HG03469 (cell line): ENCODE measurements around the gene ZFPL1.

Experiments used
- ATAC-seq: cut with Tn5 transposase; IDR thresholded peaks from one replicate; pipeline ENCODE4 v1.9.1; 2021; ENCODE audit warnings: mild to moderate bottlenecking, moderate library complexity, moderate number of reproducible peaks; ENCODE audit not compliant: unreplicated experiment

ZFPL1 gene

DNA sequence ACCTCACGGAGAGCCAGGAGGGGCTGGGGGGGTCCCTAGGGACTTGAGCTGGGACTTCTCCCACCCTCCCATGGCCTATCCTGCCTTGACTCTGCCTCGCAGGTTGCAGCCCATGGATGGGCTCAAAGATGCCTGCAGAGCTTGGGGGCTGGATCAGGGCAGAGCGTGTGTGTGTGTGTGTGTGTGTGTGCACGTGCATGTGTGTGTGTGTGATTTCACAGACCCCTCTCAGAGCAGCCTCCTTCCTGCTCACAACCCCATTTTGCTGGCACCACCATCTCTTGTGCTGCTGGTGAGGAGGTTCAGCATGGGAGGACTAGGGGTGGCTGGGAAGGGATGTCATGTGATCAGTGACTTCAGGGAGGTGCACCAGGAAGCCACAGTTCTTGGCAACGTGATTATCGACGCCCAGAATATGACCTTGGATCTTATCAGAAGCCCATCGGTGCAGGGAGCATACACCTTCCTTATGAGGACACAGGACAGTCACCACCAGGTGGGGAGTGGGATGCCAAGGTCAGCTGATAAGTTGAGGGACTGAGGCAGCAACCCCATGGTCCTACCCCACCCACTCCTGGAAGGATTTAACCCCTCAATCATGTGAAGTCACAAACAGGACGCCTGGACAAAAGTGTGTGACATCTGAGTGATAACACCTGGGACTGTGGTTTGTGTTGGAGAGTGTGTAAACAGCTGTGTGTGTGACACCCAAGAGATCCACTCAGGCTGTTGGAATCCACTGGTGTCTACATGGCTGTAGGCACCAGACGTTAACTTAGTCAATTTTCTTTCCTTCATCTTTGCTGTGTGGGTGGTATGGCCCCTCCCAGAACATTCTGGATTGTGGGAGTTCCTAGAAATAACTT is 23.8 kb upstream of the ZFPL1 start:
- ATAC-seq = no peak

DNA sequence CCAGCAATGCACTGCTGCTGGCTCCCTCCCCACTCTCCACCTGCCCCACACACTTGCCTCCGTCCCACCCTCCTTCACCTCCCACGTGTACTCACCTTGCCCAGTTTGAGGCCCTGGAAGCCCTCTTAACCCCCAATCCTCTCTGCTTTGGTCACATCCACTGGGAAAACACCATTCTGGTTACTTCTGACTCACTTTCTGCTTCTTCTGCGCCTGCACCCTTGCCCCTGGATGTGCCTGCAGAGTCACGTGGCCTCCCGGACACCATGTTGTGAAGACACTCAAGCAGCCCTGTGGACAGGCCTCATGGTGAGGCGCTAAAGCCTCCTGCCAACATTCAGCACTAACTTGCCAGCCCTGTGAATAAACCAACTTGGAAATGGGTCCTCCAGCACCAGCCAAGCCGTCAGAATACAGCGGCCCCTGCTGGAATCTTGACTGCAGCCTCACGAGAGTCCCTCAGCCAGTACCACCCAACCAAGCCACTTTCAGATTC is 23.1 kb upstream of the ZFPL1 start:
- no peak for ATAC-seq

DNA sequence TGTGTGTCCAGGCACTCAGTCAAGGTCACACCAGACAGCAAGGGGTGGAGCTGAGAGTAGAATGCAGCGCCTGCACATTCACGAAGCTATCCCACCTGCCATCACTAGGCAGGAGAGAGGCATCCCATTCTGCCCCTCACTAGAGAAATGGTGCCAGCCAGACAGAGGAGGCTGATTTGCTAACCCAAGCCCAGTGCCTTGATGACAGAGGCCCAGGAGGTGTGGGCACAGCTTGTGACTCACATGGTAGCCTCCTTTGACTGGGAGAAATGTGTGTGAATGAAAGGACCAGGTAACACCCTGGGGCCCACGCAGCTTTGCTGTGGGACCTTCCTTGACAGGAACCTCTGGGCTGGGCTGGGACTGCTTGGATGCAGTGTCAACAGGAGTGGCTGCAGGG is 20.5 kb upstream of the ZFPL1 start:
- no peak for ATAC-seq

DNA sequence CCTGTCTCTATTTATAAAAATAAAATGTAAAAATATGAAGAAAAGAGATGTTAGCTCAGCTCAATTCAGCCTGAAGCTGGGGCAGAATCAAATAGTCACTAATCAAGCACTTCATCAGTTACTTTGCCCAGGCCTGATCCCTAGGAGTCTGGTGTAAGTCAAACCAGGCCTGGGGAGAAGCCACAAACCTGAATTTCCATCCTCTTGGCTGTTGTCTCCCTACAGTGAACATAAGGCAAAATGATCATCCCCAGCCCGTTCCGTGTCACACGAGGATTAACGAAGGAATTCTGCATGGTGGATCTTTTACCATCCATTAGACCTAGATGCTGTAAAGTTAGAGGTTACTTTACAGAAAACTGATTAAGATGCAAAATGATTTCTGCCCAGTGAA is 19.2 kb upstream of the ZFPL1 start:
- no peak for ATAC-seq

DNA sequence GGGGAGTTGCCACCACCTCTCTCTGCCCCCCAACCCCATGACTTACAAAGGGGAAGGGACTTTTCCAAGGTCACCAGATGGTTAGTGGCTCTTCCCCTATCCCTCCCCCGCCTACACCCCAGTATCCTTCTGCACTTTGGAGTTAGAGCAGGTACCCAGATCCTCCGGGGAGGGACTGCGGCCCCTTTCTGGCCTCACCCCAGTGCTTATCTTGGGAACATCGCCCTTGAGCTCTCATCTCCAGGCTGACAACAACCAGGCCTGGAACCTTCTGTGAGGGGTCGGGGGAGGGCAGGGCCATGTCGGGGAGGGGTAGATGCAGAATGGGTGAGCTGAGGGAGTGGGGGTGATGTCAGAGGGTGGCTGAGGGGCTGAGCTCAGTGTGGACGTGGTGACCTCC is 18.2 kb upstream of the ZFPL1 start:
- ATAC-seq = no peak

DNA sequence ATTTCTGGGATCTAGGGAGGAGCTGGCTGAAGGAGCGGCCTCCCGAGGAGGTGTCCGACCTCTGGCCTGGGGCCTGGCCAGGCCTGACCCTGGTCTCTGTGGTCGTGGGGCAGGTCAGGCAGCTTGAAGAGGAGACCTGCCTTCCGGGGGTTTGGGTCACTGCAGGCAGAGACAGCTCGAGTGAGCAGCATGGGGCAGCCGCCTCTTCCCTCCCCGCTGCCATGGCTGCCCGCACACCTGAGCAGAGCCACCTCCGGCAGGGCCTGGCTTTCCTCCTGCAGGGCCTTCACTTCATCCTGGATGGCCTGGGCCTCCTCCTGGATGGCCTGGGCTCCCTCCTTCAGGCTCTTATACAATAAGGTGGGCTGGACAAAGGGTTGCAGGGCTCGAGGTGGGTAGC is 17.7 kb upstream of the ZFPL1 start:
- ATAC-seq = no peak

DNA sequence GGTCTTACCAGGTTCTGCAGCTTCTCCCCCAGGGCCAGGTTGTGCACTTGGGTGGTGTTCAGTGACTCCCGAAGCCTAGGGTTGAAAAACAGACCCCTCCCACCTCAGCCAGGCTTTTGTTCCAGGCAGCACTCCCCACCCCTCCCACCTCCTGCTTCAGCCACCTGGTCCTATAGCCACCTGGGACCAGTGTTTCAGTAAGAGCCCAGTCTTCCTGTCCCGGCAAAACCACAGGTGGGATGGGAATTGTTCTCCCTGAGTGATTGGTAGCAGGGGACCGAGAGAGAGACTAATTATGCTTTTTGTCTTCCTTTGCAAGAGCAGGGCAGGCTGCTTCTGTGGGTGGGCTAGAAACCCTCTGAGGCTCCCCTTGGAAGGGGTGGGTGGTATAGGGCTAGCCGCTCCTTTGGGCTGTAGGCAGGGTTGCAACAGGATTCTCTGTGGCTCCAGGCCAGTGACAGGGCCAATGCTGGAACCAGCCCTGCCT is 17.2 kb upstream of the ZFPL1 start:
- ATAC-seq = no peak

DNA sequence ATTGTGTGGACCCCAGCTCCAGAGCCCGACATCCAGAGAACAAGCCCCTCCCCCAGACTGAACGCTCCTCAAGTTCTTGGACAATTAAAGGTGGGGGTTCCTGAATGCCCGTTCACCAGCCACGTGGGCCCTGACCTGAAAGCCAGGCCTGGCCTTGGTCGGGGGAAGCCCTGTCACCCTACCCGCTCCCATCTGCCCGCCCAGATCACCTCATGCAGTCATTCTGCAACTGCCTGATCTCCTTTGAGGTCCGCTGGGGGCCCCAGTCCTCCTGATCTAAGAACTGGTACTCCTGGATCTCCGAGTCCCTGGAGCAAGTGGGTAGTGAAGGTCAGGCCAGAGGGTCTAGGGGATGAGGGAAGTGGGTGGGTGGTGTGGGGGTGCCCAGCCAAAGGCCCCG is 16.6 kb upstream of the ZFPL1 start:
- no peak for ATAC-seq

DNA sequence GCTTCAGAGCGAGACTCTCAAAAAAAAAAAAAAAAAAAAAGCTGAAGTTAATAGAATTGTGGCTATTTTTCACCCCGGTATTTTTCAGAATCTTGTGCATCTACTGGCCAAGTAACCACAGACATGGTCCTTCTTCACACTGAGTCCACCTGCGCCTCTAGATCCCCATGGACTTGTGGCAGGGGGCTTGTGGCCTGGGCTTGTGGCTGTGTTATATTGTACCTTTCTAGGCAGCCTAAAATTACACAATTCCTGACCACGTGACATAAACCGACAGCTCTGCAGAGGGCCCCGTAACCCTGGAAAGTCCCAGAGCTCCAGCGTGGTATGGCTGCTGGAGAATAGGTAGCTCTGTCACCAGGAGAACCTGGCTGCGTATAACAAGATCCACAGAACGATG is 14.8 kb upstream of the ZFPL1 start:
- ATAC-seq = no peak

DNA sequence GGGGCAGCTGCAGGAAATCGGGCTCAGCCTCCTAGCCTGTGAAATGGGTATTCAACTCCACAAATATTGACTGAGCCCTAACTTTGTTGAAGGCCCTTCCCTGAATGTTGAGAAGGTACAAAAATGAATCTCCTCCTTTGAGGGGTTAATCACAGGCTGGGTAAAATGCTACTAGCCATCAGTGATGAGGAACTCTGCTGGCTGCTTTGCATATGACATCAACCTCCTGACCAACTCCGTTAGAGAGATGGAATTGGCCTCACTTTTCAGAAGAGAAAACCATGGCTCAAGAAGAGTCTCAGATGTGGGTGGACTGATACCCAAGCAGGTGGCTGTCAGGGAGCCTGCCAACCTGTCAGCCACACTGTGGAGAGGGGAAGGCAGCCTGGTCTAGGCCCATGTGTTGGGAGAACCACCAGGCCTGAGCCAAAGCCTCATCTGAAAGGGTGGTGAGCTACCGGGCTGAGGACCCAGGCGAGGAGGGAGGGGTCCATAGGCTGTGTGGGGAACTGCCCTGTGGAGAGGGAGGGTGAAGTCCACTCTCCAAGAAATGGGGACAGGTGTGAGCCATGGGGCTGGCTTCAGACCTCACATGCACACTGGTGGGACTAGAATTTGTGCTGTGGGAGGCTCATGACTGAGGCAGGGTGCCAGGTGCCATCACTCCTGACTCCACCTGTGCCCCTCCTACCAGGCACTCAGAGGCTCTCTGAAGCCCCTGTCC is 12.0 kb upstream of the ZFPL1 start:
- ATAC-seq = no peak

DNA sequence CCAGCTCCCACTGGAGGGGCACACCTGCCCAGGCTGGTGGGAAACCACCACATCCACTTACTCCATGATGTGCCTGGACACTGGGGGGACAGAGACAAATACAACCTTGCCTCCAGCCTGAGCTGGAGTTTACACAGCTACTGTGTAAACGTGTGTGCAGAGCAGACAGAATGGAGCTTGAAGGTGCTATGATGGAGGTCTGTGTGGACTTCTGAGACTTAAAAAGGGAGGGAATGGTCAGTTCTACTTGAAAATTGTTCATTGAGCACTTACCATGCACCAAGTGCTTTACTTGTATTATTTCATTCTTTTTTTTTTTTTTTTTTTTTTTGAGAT is 11.4 kb upstream of the ZFPL1 start:
- no peak for ATAC-seq

DNA sequence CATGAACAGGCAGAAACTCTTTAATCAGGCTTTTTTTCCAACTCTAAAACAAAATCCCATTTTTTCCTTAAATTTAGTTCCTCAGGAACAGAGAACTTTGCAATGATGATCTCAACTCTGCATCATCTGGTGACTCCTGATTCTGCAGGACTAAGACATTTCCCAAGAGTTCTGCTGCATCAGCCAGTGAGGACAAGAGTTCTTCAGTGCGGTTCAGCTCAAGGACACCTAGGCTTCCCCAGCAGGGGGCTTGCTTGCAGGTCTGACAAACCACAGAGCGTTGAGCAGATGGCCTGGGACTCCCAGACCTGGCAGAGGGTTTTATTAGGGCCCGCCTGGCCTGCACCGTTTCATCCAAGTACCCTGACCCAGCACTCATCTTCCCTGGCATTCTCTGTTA is 6.6 kb upstream of the ZFPL1 start:
- ATAC-seq = no peak

DNA sequence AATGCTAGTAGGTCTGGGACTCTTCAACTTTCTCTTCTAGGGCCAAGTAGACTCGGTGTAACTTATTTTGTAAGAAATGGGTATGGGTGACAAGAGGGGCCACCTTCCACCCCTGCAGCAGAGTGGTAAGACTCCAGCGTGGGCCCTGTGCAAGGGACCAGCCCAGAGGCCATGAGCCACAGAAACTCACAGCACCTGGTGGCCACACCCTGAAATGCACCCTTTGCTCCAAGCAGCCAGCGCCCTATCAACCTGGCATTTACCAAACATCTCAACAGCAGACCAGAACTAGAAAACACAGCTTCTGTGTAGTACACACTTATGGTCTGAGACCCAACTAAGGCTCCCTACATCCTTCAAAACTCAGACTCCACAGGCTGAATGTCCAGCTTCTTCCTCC is 5.9 kb upstream of the ZFPL1 start:
- no peak for ATAC-seq

DNA sequence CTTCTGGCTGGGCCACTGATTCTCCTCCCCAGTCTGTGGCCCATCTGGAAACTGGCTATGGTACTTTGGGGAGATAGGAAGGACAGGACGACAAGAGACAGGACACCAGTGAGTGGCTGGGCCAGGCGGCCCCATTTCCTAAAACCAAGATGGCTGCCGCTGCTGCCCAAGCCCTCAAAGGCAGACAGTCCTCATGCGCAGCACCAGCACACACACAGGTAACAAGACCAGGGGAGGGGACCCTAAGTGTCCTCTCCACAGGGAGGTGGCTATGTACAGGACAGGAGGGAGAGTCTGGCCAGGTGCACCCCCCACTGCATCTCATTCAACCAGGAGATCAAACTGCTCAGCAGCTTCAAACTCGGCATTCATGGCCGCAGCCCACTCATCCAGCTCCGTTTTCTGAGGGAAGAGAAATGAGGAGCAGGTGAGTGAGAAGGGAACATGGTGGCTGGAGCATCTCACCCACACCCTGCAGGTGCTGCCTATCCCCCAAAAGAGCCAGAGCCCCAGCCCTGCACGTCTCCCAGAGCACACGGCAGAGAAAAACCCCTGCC is 5.2 kb upstream of the ZFPL1 start:
- ATAC-seq = no peak

DNA sequence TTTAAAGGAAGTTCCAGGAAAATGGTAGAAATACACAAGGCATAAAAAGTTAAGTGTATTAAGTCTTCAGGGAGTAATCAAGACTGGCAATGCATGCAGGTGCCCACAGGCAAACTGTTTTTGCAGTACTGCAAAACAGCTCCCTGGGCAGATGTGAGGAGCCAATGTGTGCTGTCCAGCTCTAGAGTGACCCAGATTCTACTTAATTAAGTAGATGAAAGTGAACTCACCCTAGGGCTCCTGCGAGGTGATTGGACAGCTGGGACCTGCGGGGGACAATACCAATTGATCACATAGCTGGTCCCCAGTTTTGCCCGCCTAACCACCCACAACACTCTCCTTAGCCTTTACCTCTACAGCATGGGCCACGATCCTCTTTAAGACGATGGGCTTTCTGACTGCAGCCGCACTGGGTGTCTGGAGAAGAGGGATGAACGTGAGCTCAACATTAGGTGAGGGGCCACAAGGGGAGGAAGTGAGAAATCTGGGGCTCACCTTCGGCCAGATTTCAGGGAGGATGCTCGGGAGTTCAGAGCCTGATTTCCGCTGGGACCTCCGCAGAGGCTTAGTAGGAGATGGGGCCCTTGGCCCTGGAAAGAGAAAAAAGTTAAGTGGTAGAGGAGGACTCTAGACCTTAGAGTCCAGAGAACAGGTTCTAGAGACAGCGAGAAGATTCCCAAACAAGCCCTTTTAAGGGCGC is 738 bp upstream of the ZFPL1 start:
- ATAC-seq = peak; percentile 12

DNA sequence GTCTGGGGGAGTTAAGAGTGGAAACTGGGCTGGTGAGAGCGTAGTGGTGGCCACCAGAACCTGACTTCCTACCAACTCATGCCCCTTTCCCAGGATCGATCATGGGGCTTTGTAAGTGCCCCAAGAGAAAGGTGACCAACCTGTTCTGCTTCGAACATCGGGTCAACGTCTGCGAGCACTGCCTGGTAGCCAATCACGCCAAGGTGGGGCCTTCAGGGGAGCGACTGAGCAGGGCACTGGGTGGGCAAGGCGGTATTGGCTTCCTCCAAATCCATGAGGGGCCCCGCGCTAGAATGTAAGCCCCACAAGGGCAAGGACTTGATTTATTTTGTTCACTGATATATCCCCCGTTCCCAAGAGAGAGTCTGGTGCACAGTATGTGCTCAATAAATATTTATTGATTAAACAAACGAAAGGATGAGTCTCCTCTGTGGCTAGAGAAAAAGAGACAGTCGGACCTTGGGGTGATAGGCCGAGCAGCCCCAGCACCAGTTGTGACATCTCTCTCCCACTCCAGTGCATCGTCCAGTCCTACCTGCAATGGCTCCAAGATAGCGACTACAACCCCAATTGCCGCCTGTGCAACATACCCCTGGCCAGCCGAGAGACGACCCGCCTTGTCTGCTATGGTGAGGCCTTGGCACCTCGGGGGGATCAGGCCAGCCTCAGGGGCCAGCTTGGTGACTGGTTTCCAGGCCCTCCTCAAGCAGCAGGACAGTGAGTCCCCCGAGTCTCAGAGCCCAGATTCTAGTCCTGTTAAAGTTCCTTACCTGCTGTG is 765 bp downstream of the ZFPL1 start:
- ATAC-seq = no peak

DNA sequence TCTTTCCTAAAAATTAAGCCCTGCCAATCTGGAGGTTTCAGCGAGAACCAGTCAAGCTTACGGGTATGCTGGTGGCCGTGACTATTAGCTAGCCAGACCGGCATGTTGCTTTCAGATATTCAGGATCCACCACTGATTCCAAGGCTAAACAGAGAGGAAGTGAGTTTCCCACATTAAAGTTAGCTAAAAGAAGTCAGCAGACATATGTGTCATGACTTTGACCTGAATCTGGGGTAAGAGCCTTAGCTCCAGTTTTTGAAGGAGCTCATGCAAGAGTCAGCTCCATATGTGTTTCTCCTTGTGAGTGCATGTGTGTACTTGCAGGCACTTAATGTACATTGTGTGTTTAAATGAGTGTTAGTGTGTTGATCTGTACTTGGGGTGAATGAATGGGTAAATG is 1.4 kb downstream of the ZFPL1 start:
- no peak for ATAC-seq

DNA sequence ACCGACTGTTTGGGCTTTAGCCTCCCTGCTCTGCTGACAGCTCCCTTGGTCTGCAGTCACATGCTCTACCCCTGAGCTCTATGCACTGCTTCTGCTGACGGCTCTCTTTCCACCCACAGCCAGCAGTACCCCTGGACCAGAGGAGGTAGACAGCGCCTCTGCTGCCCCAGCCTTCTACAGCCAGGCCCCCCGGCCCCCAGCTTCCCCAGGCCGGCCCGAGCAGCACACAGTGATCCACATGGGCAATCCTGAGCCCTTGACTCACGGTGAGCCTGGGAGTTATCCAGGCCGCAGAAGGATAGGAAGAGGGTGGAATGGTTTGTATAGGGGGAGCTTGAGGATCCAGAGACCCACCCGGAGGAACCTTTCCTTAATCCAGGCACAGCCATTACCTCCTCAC is 2.8 kb downstream of the ZFPL1 start:
- no peak for ATAC-seq

DNA sequence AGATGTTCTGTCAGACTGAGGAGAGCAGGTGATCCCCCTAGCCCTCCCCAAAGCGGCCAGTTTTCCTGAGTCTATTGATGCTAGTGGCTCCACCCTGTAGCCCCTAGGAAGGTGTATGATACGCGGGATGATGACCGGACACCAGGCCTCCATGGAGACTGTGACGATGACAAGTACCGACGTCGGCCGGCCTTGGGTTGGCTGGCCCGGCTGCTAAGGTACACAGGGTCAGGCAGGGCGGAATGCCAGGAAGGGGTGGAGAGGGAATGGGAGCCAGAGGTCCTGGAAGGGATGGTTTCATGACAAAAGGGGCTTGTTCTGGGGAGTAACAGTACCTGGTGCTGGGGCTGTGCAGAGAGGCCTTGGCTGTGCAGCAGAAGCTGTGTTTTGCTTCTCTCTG is 3.2 kb downstream of the ZFPL1 start:
- no peak for ATAC-seq

DNA sequence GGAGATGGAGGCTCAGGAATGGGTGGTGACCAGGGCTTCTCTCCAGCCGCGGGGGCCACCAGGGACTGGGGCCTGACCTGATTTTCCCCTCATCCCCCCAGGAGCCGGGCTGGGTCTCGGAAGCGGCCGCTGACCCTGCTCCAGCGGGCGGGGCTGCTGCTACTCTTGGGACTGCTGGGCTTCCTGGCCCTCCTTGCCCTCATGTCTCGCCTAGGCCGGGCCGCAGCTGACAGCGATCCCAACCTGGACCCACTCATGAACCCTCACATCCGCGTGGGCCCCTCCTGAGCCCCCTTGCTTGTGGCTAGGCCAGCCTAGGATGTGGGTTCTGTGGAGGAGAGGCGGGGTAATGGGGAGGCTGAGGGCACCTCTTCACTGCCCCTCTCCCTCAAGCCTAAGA is 3.8 kb downstream of the ZFPL1 start:
- ATAC-seq = no peak

DNA sequence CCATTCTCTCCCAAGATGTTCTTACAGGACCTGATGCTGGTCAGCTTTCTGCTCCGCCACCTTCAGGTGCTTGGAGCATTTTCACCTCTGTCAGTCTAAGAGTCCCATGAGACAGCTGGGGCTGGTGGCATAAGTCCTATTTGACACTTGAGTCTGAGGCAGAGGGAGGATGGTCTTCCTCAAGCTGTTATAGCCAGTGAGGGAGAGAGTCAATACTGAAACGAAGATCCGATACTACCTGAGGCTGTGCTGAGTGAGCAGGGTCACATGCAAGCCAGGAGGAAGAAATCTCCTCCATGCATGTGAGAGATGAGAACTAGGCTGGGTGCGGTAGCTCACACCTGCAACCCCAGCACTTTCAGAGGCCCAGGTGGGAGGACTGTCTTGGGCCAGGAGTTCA is 5.6 kb downstream of the ZFPL1 start:
- ATAC-seq = no peak
